ENCODE measurements around the gene POLR1E. TPM values are rescaled to one million over a fixed set of nuclear protein-coding genes. Genes with fewer than 3 reads are reported as not detected.

POLR1E gene
- total RNA-seq, 6 experiments from 2014 or later, result 11.7 to 18.1 (median 14.4) TPM

- intact Hi-C loops (cut with DNase I), result no loop called here
- ATAC-seq, result no peak
- peaks cover 0 to 48% (median 20%) of the 10 kb centered on the region in 4 donors for H3K36me3 ChIP-seq
These were observed 43.9 kb upstream of the POLR1E start for GRCh38 chr9:37441776-37442370.

GRCh38 chr9:37442556-37442955 lies 43.2 kb upstream of the POLR1E start:
- Histone ChIP-seq H3K27me3 (no peaks in the 10 kb centered on the region), H3K27ac (no peak overlapping the region), H3K36me3 (peaks cover 0 to 42% (median 15%) of the 10 kb centered on the region in 4 donors), H3K4me1 (peaks cover 0 to 67% (median 30%) of the 10 kb centered on the region in 4 donors), H3K9me3 (no peaks in the 10 kb centered on the region), H3K4me3 (no peak overlapping the region)
- DNase-seq (no peak), ATAC-seq (no peak)
- TF ChIP-seq POLR2A (IDR thresholded peaks at IDR 0.05) (no peak), CTCF (IDR thresholded peaks at IDR 0.05) (no peak)
- WGBS (ENCODE audit: insufficient coverage, low coverage, low lambda C conversion rate, missing lambda C conversion rate), result 83% methylated on average over 2 of the region's 2 CpGs
- intact Hi-C loops (cut with DNase I), result no loop called here

More at GRCh38 chr9:37441776-37442370, 43.9 kb upstream of the POLR1E start:
- WGBS (ENCODE audit: insufficient coverage, low coverage, low lambda C conversion rate, missing lambda C conversion rate), result 50% methylated on average over 2 of the region's 21 CpGs
- no peak for DNase-seq
- Histone ChIP-seq H3K4me3 (no peak overlapping the region), H3K27ac (no peak overlapping the region), H3K9me3 (no peaks in the 10 kb centered on the region), H3K4me1 (peaks cover 0 to 70% (median 32%) of the 10 kb centered on the region in 4 donors), H3K27me3 (no peaks in the 10 kb centered on the region)
- no peak for TF ChIP-seq CTCF (IDR thresholded peaks at IDR 0.05)

GRCh38 chr9:37443566-37443965 lies 42.2 kb upstream of the POLR1E start:
- H3K27ac ChIP-seq, result peak overlapping the region in 1 of 3 donors; percentile 55
- no peak overlapping the region for H3K4me3 ChIP-seq
- WGBS (ENCODE audit: insufficient coverage, low coverage, low lambda C conversion rate, missing lambda C conversion rate), result 96% methylated on average over 5 of the region's 5 CpGs
- DNase-seq, result no peak
- intact Hi-C loops (cut with DNase I), result no loop called here
- no peaks in the 10 kb centered on the region for H3K27me3 ChIP-seq
- H3K36me3 ChIP-seq, result peaks cover 0 to 31% (median 10%) of the 10 kb centered on the region in 4 donors
- peaks cover 0 to 57% (median 23%) of the 10 kb centered on the region in 4 donors for H3K4me1 ChIP-seq
- H3K9me3 ChIP-seq, result no peaks in the 10 kb centered on the region
- ATAC-seq, result no peak
- TF ChIP-seq CTCF (IDR thresholded peaks at IDR 0.05) (no peak), POLR2A (IDR thresholded peaks at IDR 0.05) (no peak)

GRCh38 chr9:37444890-37445289 lies 40.9 kb upstream of the POLR1E start:
- TF ChIP-seq POLR2A (IDR thresholded peaks at IDR 0.05) (no peak), CTCF (IDR thresholded peaks at IDR 0.05) (no peak)
- H3K4me3 ChIP-seq, result no peak overlapping the region
- DNase-seq, result no peak
- H3K4me1 ChIP-seq, result peaks cover 0 to 57% (median 23%) of the 10 kb centered on the region in 4 donors
- H3K36me3 ChIP-seq, result peaks cover 0 to 19% (median 4%) of the 10 kb centered on the region in 4 donors
- H3K27me3 ChIP-seq, result no peaks in the 10 kb centered on the region
- intact Hi-C loops (cut with DNase I), result no loop called here
- H3K9me3 ChIP-seq, result no peaks in the 10 kb centered on the region
- peak overlapping the region in 2 of 3 donors; percentile 50 to 55 for H3K27ac ChIP-seq
- ATAC-seq, result peak; percentile 55 to 72 (median 62)
- WGBS (ENCODE audit: insufficient coverage, low coverage, low lambda C conversion rate, missing lambda C conversion rate), result 26% methylated on average over 2 of the region's 2 CpGs
